ENCODE data around the gene TBXAS1.
"Not testable (repeated sequence)": the region's sequence is repeated elsewhere in the genome, so short reads cannot be mapped to it uniquely, and the experiment has no call there.

TBXAS1 gene

GRCh38 chr7:139916717-139917395 lies 87.8 kb downstream of the TBXAS1 start:
- no peak for DNase-seq

- DNase-seq = no peak
These were observed 88.8 kb downstream of the TBXAS1 start for GRCh38 chr7:139917851-139918250.

- DNase-seq = no peak
These were observed 89.4 kb downstream of the TBXAS1 start for GRCh38 chr7:139918480-139918879.

- DNase-seq = no peak
These were observed 94.0 kb downstream of the TBXAS1 start for GRCh38 chr7:139923090-139923489.

GRCh38 chr7:139924461-139924860 lies 95.4 kb downstream of the TBXAS1 start:
- no peak for DNase-seq

GRCh38 chr7:139929221-139929620 lies 100.2 kb downstream of the TBXAS1 start:
- not testable (repeated sequence) for DNase-seq

GRCh38 chr7:139930286-139930965 lies 101.4 kb downstream of the TBXAS1 start:
- DNase-seq = no peak

- DNase-seq = no peak
These were observed 102.3 kb downstream of the TBXAS1 start for GRCh38 chr7:139931190-139931934.

- no peak for DNase-seq
These were observed 103.5 kb downstream of the TBXAS1 start for GRCh38 chr7:139932531-139932930.

- no peak for DNase-seq
These were observed 107.8 kb downstream of the TBXAS1 start for GRCh38 chr7:139936760-139937310.

GRCh38 chr7:139937715-139938114 lies 108.7 kb downstream of the TBXAS1 start:
- no peak for DNase-seq

GRCh38 chr7:139940866-139941265 lies 111.8 kb downstream of the TBXAS1 start:
- no peak for DNase-seq

GRCh38 chr7:139941421-139941820 lies 112.4 kb downstream of the TBXAS1 start:
- no peak for DNase-seq

- DNase-seq = no peak
These were observed 112.8 kb downstream of the TBXAS1 start for GRCh38 chr7:139941866-139942265.

GRCh38 chr7:139942636-139943035 lies 113.6 kb downstream of the TBXAS1 start:
- no peak for DNase-seq

- DNase-seq = no peak
These were observed 114.3 kb downstream of the TBXAS1 start for GRCh38 chr7:139943401-139943800.

- no peak for DNase-seq
These were observed 115.2 kb downstream of the TBXAS1 start for GRCh38 chr7:139944248-139944647.

- no peak for DNase-seq
These were observed 117.5 kb downstream of the TBXAS1 start for GRCh38 chr7:139946533-139946932.

GRCh38 chr7:139947021-139947420 lies 118.0 kb downstream of the TBXAS1 start:
- DNase-seq = no peak

- no peak for DNase-seq
These were observed 119.1 kb downstream of the TBXAS1 start for GRCh38 chr7:139948167-139948566.

- DNase-seq = no peak
These were observed 119.7 kb downstream of the TBXAS1 start for GRCh38 chr7:139948587-139949335.

GRCh38 chr7:139949629-139950028 lies 120.6 kb downstream of the TBXAS1 start:
- no peak for DNase-seq
